Subcutaneous abdominal adipose tissue (tissue), 5 donors: ENCODE results near the gene TNS3.

Experiments
- H3K27ac ChIP-seq: one replicate; pipeline ENCODE4 v1.7.0; 2013; ENCODE audit warnings: low read depth, mild to moderate bottlenecking, inconsistent platforms, low read length, moderate library complexity
- H3K27me3 ChIP-seq, 5 donors: one replicate each; pipeline ENCODE4 v1.7.0; 2013; ENCODE audit warnings: low read length in 5 of 5, inconsistent platforms in 1 of 5; ENCODE audit not compliant: control insufficient read depth in 5 of 5, insufficient read depth in 4 of 5
- H3K36me3 ChIP-seq, 5 donors: one replicate each; pipeline ENCODE4 v1.7.0; 2013; ENCODE audit warnings: low read length in 5 of 5; ENCODE audit not compliant: control insufficient read depth in 5 of 5, insufficient read depth in 5 of 5
- H3K4me1 ChIP-seq, 5 donors: one replicate each; pipeline ENCODE4 v1.7.0; 2013; ENCODE audit warnings: low read length in 5 of 5, mild to moderate bottlenecking in 3 of 5, moderate library complexity in 1 of 5; ENCODE audit not compliant: control insufficient read depth in 5 of 5, insufficient read depth in 5 of 5
- H3K4me3 ChIP-seq, 5 donors: one replicate each; pipeline ENCODE4 v1.7.0; 2013; ENCODE audit warnings: low read length in 5 of 5, low read depth in 1 of 5
- H3K9ac ChIP-seq, 5 donors: one replicate each; pipeline ENCODE4 v1.7.0; 2013; ENCODE audit warnings: low read length in 5 of 5, mild to moderate bottlenecking in 4 of 5, moderate library complexity in 3 of 5
- H3K9me3 ChIP-seq, 5 donors: one replicate each; pipeline ENCODE4 v1.7.0; 2013; ENCODE audit warnings: low read length in 5 of 5; ENCODE audit not compliant: control insufficient read depth in 5 of 5
- donor health status: healthy.
- donor health status: healthy.
- donor health status: healthy.
- donor health status: healthy.
- donor health status: healthy.

The TNS3 gene

DNA sequence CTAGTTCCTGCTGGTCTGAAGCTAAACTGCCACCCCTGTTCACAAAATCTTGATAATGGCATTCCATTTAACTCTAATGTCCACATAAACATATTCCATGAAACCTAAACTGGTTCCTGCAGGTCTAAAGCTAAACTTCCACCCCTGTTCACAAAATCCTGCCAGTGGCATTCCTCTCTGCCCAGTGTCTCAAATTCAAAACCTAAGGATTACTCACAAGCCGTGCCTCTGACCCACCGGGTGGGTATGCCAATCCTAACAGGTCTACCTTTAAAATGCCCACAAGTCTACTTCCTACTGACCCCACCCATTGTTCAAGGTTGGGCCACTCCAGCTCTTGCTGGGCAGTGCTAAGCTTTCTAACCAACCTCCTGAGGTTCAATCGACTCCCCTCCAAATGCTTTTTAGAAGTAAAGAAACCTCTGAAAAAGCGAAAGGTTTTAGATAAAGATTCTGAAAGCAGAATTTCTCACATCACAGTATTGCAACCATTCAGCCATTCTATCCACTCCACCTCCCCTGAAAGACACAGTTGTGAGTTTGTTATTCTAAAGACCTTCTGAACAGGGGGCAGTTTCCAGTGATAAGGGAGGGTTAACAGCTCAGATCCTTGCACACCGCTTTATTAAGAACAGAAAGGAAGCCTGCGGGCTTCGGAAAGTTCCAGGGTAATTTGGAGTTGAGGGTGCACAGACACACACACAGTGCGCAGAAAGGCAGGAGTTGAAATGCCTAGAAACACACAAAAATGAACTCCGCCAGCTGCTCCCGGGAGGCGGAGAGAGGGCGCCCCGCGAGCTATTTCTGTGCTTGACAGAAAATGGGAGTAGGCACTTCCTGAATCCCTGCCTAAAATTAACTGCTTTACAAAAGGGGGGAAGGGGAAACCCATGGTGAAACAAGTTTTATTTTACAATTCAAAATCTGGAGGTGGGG, 87.7 kb downstream of the TNS3 start:
- Histone ChIP-seq H3K27ac (peak overlapping the region; percentile 68), H3K9ac (peak overlapping the region in 2 of 5 donors; percentile 36 to 57), H3K36me3 (peaks cover 0 to 4% (median 0%) of the 10 kb centered on the region in 5 donors), H3K27me3 (no peaks in the 10 kb centered on the region), H3K9me3 (no peaks in the 10 kb centered on the region), H3K4me3 (peak overlapping the region in 3 of 5 donors; percentile 19 to 36 (median 35)), H3K4me1 (peaks cover 8 to 73% (median 48%) of the 10 kb centered on the region in 5 donors)

DNA sequence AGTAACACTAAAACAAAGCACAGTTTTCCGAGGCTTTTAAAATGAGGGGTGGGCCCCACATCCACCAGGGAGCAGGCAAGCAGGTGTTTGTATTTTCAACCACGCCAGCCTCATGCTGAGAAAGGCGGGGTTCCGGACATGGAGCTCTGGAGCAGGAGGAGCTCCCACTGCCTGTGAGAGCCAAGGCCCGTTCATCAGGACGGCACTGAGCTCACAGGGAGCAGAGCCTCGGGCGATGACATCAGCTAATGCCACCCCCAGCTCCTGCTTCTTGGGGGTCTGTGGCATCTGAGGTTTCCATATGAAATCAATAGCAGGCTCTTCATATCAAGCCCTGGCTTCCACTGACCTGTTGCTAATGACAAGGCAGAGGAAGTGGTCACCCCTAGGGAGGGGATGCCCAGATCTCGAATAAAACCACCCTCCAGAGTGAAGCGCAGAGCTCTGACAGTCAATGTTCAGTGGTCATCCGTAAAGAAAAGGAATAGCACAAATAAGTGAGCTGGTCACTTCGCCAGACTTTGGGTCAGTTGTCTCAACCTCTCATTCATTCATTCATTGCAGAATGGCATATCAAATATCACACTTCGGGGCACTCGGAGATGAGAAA, 89.1 kb downstream of the TNS3 start:
- Histone ChIP-seq H3K36me3 (peaks cover 0 to 4% (median 0%) of the 10 kb centered on the region in 5 donors), H3K9ac (no peak overlapping the region), H3K27ac (peak overlapping the region; percentile 35), H3K4me3 (no peak overlapping the region), H3K9me3 (no peaks in the 10 kb centered on the region), H3K27me3 (no peaks in the 10 kb centered on the region), H3K4me1 (peaks cover 8 to 76% (median 54%) of the 10 kb centered on the region in 5 donors)

DNA sequence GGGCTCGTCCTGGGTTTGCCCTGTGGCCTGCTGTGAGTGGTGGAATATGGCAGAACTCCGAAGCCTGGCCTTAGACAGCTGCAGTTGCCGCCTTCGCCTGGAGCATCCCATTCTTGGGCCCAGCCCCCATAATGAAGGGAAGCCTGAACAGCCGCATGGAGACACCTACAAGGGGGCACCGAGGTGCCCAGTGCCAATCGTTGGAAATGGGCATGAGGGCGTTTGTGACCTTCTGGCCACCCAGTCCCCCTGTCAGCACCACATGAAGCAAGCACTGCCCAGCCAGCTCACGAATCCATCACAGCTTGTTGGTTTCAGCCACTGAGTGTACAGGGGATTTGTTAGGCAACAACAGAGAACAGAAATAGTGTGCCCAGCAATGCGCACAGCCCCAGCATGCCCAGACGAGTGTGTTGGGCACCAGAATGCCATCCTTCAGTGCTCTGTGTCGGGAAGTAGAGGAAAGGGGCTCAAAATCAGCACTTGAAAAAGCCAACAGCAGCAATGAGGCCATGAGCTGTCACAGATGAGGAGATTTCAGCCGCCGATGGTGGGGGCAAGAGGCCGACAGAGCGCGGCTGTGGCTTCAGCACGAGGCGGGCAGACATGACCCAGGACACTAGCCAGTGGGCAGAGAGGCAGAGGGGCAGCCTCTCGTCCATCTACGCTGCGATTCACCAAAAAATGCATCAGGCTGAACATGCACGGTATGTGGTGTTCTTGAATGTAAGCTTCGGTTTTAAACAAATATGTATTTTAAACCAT, 91.2 kb downstream of the TNS3 start:
- no peaks in the 10 kb centered on the region for H3K27me3 ChIP-seq
- no peak overlapping the region for H3K27ac ChIP-seq
- no peak overlapping the region for H3K4me3 ChIP-seq
- H3K9me3 ChIP-seq, result no peaks in the 10 kb centered on the region
- peaks cover 0 to 4% (median 0%) of the 10 kb centered on the region in 5 donors for H3K36me3 ChIP-seq
- no peak overlapping the region for H3K9ac ChIP-seq
- H3K4me1 ChIP-seq, result peaks cover 3 to 61% (median 35%) of the 10 kb centered on the region in 5 donors

DNA sequence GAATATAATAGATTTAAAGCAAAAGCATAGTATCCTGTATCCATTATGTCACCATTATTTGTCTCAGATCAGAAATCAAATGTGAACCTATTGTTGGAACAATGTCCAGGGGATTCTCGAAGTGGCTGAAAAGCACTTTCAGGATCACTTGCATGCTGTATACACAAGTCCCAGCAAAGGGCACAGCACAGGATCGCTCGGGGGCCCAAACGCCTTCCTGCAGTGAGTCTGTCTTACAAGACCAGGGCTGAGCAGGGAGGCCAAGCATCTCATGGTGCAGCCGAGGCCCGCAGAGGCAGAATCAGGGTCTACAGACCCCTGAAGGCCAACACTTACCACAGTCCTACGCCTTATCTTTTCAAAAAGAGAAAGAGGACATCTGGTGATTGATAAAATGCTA, 92.3 kb downstream of the TNS3 start:
- no peak overlapping the region for H3K4me3 ChIP-seq
- no peaks in the 10 kb centered on the region for H3K9me3 ChIP-seq
- peak overlapping the region; percentile 52 for H3K27ac ChIP-seq
- peaks cover 2 to 60% (median 28%) of the 10 kb centered on the region in 5 donors for H3K4me1 ChIP-seq
- no peak overlapping the region for H3K9ac ChIP-seq
- peaks cover 0 to 7% (median 0%) of the 10 kb centered on the region in 5 donors for H3K36me3 ChIP-seq
- no peaks in the 10 kb centered on the region for H3K27me3 ChIP-seq

DNA sequence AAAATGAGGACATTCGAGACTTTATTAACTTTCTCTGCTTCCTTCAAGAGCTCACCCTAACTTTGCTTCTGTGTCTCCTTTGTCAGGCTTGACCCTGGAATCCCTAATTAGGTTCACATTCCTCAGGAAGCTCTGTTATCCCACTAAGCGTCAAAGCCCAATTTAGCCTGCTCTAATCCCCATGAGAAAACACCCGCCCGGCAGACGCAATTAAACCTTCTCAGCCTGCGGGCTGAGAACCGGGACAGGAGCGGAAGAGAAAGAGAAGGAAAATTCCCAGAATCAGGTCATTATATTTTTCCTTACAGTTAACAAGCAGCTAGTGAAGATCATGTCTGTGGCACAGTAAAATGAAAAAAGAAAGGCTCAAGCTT, 93.0 kb downstream of the TNS3 start:
- H3K27me3 ChIP-seq, result no peaks in the 10 kb centered on the region
- peaks cover 2 to 60% (median 26%) of the 10 kb centered on the region in 5 donors for H3K4me1 ChIP-seq
- H3K27ac ChIP-seq, result peak overlapping the region; percentile 52
- no peaks in the 10 kb centered on the region for H3K9me3 ChIP-seq
- H3K36me3 ChIP-seq, result peaks cover 0 to 8% (median 0%) of the 10 kb centered on the region in 5 donors
- H3K9ac ChIP-seq, result no peak overlapping the region
- H3K4me3 ChIP-seq, result no peak overlapping the region

DNA sequence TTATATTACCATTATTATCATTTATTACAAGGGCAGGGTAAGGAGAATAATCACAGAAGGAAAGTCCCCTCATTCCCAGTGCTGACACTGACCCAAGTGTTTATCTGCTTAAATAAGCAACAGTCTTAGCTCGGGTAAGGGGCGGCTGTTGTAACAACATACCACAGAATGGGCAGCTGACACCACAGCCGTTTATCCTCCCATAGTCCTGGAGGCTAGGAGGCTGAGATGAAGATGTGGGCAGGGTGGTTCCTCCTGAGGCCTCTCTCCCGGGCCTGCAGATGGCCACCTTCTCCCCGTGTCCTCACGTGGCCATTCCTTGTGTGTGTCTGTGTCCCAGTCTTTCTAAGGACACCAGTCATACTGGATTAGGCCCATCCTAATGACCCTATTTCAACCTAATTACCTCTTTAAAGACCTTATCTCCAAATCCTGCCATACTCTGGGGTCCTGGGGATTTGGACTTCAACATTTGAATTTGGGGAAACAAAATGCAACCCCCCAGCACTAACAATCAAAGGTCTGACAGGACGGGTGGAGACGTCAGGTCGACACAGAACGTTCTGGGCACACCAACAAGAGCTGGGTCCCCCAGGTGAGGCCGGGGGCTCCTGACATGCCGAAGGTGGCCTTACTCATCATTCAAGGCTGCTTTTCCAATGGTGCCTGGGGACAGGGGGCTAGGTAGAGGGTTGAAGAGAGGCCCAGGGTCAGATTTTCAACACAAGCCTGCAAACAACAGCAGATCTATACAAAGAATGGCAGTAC, 93.5 kb downstream of the TNS3 start:
- peak overlapping the region; percentile 52 for H3K27ac ChIP-seq
- no peak overlapping the region for H3K9ac ChIP-seq
- H3K27me3 ChIP-seq, result no peaks in the 10 kb centered on the region
- peaks cover 0 to 8% (median 0%) of the 10 kb centered on the region in 5 donors for H3K36me3 ChIP-seq
- no peaks in the 10 kb centered on the region for H3K9me3 ChIP-seq
- no peak overlapping the region for H3K4me3 ChIP-seq
- peaks cover 2 to 61% (median 28%) of the 10 kb centered on the region in 5 donors for H3K4me1 ChIP-seq

DNA sequence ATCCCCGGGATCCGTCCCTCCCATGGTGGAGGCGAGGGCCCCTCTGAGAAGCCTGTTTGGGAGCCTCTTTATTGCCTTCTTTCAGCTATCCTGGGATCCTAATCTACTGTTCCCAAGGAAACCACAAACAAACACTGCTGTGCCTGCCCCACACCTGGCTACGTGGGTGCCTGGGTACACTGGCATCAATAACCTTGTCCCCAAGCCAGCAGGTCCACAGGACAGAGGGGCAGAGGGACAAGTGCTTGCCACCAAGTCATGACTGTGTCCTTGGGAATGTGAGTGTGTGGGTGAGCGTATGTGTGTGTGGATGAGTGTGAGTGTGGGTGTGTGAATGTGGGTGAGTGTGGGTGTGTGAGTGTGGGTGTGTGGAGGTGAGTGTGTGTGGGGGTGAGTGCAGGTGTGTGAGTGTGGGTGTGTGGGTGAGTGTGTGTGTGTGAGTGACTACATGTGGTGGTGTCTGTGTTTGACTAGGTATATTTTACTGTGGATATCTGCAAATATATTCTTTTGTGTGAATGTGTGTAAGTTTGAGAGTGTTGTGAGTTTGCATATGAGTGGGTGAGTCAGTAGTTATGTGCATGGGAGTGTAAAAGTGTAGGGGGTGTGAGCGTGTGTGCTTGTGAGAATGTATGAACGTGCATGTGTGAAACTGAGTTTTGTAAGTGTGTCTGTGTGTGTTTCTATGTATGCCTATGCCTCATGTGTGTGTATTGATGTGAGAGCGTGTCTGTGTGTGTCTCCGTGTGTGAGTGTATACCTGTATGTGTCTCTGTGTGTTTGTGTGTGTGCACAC, 96.1 kb downstream of the TNS3 start:
- no peak overlapping the region for H3K4me3 ChIP-seq
- H3K36me3 ChIP-seq, result peaks cover 0 to 8% (median 0%) of the 10 kb centered on the region in 5 donors
- no peak overlapping the region for H3K9ac ChIP-seq
- no peaks in the 10 kb centered on the region for H3K27me3 ChIP-seq
- peak overlapping the region; percentile 7 for H3K27ac ChIP-seq
- no peaks in the 10 kb centered on the region for H3K9me3 ChIP-seq
- H3K4me1 ChIP-seq, result peaks cover 2 to 63% (median 39%) of the 10 kb centered on the region in 5 donors

DNA sequence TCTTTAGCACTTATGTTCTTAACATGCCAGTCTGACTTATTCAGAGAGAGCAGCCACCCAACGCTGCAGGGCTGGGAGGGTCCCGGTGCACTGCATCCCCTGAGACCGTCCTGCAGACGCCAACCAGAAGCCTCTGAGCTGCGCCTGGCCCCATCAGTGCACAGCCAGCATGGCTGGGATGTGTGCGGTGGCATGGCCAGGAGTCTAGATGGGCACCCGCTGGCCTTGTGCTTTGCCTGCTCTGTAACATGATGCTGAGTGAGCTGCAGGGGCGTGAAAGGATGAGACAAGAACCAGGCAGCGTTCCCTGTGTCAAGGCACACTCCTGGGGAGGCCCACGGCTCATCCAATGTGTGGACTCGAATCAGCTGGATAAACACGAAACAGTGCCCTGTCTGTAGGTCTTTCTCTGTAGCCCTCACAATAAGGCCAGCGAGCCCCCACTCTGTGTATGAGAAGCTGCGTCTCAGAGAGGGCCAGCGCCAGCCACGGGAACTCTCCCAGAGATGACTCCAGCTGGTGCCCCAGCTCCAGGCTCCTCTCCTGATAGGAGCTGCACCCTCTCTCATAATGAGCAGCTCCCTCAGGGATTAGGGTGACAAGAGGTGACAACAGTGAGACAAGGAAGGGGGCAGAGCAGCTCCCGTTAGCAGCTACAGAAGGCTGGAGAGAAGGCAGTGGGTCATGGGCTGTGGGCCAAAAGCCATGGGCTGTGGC, 96.8 kb downstream of the TNS3 start:
- peak overlapping the region; percentile 7 for H3K27ac ChIP-seq
- H3K27me3 ChIP-seq, result no peaks in the 10 kb centered on the region
- no peak overlapping the region for H3K4me3 ChIP-seq
- H3K9me3 ChIP-seq, result no peaks in the 10 kb centered on the region
- H3K9ac ChIP-seq, result no peak overlapping the region
- H3K4me1 ChIP-seq, result peaks cover 2 to 71% (median 41%) of the 10 kb centered on the region in 5 donors
- H3K36me3 ChIP-seq, result peaks cover 0 to 4% (median 0%) of the 10 kb centered on the region in 5 donors
